ENCODE measurements around the gene SNX30.

DNA sequence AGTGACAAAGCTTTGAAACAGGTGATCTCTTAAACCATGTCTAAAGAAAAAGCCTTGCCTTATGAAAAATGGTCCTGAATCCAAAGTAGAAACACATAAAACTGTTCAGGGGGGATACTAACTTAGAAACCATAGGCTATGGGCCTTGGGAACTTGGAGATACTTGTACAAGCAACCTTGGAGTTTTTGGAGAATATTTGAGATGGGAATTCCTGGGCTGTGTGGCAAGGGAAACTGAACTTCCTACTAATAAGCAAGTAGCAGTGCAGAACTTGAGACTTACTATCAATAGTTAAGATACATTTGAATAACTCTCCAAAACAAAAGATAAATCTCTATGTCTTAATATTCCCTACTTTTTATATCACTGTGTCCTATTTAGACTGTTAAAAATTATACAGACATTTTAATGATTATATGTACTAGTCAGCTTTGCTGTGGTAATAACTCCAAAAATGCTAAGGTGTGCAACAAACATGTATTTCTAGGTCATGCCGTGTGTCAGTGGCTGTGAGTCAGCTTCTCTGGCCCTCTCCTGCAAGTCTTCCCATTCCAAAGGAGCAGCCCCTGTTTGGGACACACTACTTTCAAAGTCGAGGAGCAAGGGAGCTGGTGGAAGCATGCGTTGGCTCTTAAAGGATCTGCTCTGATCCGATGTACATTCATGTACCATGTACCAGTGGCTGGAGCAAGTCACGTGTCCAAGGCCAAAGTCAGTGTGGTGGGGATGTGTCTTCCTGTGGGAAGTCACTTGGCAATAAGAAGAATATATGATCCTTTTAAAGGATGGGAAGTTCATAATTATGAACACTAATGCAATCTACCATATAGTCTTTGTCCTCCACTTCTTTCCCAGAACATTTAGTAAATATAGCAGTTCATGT lies 39.6 kb downstream of the SNX30 start:
- TF ChIP-seq EZH2phosphoT487 (IDR thresholded peaks at IDR 0.05; ENCODE audit: insufficient read depth, low read depth) (no peak), EZH2 (IDR thresholded peaks at IDR 0.05; ENCODE audit: insufficient read depth, poor library complexity, severe bottlenecking) (no peak)
